Neural progenitor cell (in vitro differentiated cells): ENCODE results near the gene GALNT17.

Source experiments
- EZH2 ChIP-seq: fragments of 200-600 bp; sonication (generic); IDR thresholded peaks from 2 replicates; pipeline ENCODE4 v1.6.1; 2017; ENCODE audit warnings: antibody characterized with exemption, mild to moderate bottlenecking, moderate library complexity
- EZH2phosphoT487 ChIP-seq: fragments of 200-600 bp; sonication (generic); IDR thresholded peaks from 2 replicates; pipeline ENCODE4 v1.6.1; 2017; ENCODE audit warnings: antibody characterized with exemption
- TF ChIP-seq, protein P1 (sequence below): fragments of 200-600 bp; sonication (generic); IDR thresholded peaks from 2 replicates; pipeline ENCODE4 v1.5.1; 2017; ENCODE audit warnings: antibody characterized with exemption, mild to moderate bottlenecking

DNA sequence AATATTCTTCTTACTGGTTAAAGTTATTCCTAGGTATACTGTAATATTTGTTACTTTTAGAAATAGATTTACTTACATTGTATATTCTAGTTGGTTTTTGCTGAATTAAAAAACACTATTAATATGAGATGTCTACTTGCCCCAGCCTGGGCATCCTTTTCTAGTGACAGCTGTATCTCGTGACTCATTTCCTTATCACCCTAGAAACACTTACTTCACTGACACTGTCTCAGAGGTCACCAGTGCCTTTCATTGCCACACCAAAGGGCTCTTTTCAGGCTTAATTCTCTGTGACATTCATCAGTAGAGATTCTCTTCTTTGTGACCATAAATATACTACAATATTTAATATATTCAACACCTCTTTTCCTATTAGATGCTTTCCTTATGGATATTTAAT is 194.7 kb downstream of the GALNT17 start:
- TF ChIP-seq, protein P1, sequence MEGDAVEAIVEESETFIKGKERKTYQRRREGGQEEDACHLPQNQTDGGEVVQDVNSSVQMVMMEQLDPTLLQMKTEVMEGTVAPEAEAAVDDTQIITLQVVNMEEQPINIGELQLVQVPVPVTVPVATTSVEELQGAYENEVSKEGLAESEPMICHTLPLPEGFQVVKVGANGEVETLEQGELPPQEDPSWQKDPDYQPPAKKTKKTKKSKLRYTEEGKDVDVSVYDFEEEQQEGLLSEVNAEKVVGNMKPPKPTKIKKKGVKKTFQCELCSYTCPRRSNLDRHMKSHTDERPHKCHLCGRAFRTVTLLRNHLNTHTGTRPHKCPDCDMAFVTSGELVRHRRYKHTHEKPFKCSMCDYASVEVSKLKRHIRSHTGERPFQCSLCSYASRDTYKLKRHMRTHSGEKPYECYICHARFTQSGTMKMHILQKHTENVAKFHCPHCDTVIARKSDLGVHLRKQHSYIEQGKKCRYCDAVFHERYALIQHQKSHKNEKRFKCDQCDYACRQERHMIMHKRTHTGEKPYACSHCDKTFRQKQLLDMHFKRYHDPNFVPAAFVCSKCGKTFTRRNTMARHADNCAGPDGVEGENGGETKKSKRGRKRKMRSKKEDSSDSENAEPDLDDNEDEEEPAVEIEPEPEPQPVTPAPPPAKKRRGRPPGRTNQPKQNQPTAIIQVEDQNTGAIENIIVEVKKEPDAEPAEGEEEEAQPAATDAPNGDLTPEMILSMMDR, result no peak
- TF ChIP-seq EZH2 (no peak), EZH2phosphoT487 (no peak)
